Tibial nerve (tissue), 4 donors: ENCODE data around the gene AKT2. TPM values are rescaled to one million over a fixed set of nuclear protein-coding genes. Genes with fewer than 3 reads are reported as not detected.

ENCODE experiments used
- DNase-seq, 2 donors: peaks; one replicate each; pipeline ENCODE4 v3.0.0-alpha.2; 2019; ENCODE audit warnings: low spot score in 2 of 2
- H3K27ac ChIP-seq, 4 donors: fragments of 200-600 bp; sonication (generic) in 3 of 4; one replicate each; pipeline ENCODE4 v1.5.1; 2017 to 2019; ENCODE audit warnings: mild to moderate bottlenecking in 1 of 4
- H3K27me3 ChIP-seq, 2 donors: fragments of 200-600 bp; sonication (generic) in 1 of 2; one replicate each; pipeline versions ENCODE4 v1.5.1 to v1.6.0; 2017 to 2019
- H3K36me3 ChIP-seq, 3 donors: fragments of 200-600 bp; sonication (generic); one replicate each; pipeline ENCODE4 v1.5.1; 2018 to 2019
- H3K4me1 ChIP-seq, 4 donors: fragments of 200-600 bp; sonication (generic) in 3 of 4; one replicate each; pipeline ENCODE4 v1.5.1; 2017 to 2019
- H3K4me3 ChIP-seq, 4 donors: fragments of 200-600 bp; sonication (generic) in 3 of 4; one replicate each; pipeline ENCODE4 v1.5.1; 2017 to 2019; ENCODE audit warnings: mild to moderate bottlenecking in 1 of 4, moderate library complexity in 1 of 4
- H3K9me3 ChIP-seq, 4 donors: fragments of 200-600 bp; sonication (generic) in 3 of 4; one replicate each; pipeline ENCODE4 v1.5.1; 2017 to 2019
- CTCF ChIP-seq, 5 experiments: fragments of 200-600 bp in 3 of 5; fragments of 450-650 bp in 2 of 5; sonication (generic) in 3 of 5; IDR thresholded peaks; one replicate each; pipeline ENCODE4 v1.5.1; 2016 to 2019; ENCODE audit warnings: antibody characterized with exemption in 5 of 5, mild to moderate bottlenecking in 3 of 5, moderate library complexity in 2 of 5
- EP300 ChIP-seq, 2 donors: sonication (generic); formaldehyde crosslinking; IDR thresholded peaks; one replicate each; pipeline ENCODE4 v1.6.1; 2017; ENCODE audit warnings: antibody characterized with exemption in 2 of 2, mild to moderate bottlenecking in 1 of 2
- POLR2A ChIP-seq, 2 donors: fragments of 450-650 bp; IDR thresholded peaks; one replicate each; pipeline ENCODE4 v1.6.1; 2017; ENCODE audit warnings: antibody characterized with exemption in 2 of 2, mild to moderate bottlenecking in 2 of 2, moderate library complexity in 2 of 2
- WGBS, 2 donors: methylation state at CpG; one replicate each; pipeline ENCODE4 v1.1.5; 2018; 5-methylcytosine and 5-hydroxymethylcytosine counted together
- total RNA-seq, 4 donors: library from RNA; depleted of rRNA; stranded (reverse); fragments of >200 nt; gene quantifications; one replicate each; pipeline ENCODE4 v1.1.0, GENCODE V29; 2016

Gene AKT2
- total RNA-seq, 4 donors from 2014 or later, result 93.3 to 161 (median 121) TPM

GRCh38 chr19:40323705-40324104 is 38.6 kb upstream of the AKT2 start:
- TF ChIP-seq EP300 (IDR thresholded peaks at IDR 0.05), result no peak
- TF ChIP-seq POLR2A (IDR thresholded peaks at IDR 0.05), result no peak
- TF ChIP-seq CTCF (IDR thresholded peaks at IDR 0.05), result no peak
- peaks cover 0 to 93% (median 26%) of the 10 kb centered on the region in 3 donors for H3K36me3 ChIP-seq
- H3K4me3 ChIP-seq, result no peak overlapping the region
- no peaks in the 10 kb centered on the region for H3K9me3 ChIP-seq
- H3K27me3 ChIP-seq, result no peaks in the 10 kb centered on the region
- 88 to 92% methylated on average over 13 of the region's 13 CpGs for WGBS, 2 donors
- DNase-seq, result no peak
- no peak overlapping the region for H3K27ac ChIP-seq
- no peaks in the 10 kb centered on the region for H3K4me1 ChIP-seq

- no peaks in the 10 kb centered on the region for H3K27me3 ChIP-seq
- DNase-seq, result no peak
- no peak overlapping the region for H3K27ac ChIP-seq
Measured at GRCh38 chr19:40322951-40323615, 37.9 kb upstream of the AKT2 start.

GRCh38 chr19:40322271-40322610 is 37.1 kb upstream of the AKT2 start:
- H3K27me3 ChIP-seq, result no peaks in the 10 kb centered on the region
- no peaks in the 10 kb centered on the region for H3K4me1 ChIP-seq
- WGBS, 2 donors, result 82 to 95% methylated on average over 7 of the region's 7 CpGs
- no peak for DNase-seq
- H3K9me3 ChIP-seq, result no peaks in the 10 kb centered on the region
- H3K36me3 ChIP-seq, result peaks cover 0 to 90% (median 22%) of the 10 kb centered on the region in 3 donors
- H3K4me3 ChIP-seq, result no peak overlapping the region
- H3K27ac ChIP-seq, result no peak overlapping the region
- TF ChIP-seq EP300 (IDR thresholded peaks at IDR 0.05) (no peak), POLR2A (IDR thresholded peaks at IDR 0.05) (no peak)

More at GRCh38 chr19:40322951-40323615, 37.9 kb upstream of the AKT2 start:
- TF ChIP-seq EP300 (IDR thresholded peaks at IDR 0.05) (no peak), POLR2A (IDR thresholded peaks at IDR 0.05) (no peak), CTCF (IDR thresholded peaks at IDR 0.05) (no peak)
- WGBS, 2 donors, result 89 to 91% methylated on average over 13 to 15 of the region's 15 CpGs
- Histone ChIP-seq H3K4me3 (no peak overlapping the region), H3K4me1 (no peaks in the 10 kb centered on the region), H3K9me3 (no peaks in the 10 kb centered on the region), H3K36me3 (peaks cover 0 to 93% (median 26%) of the 10 kb centered on the region in 3 donors)

- Histone ChIP-seq H3K4me1 (no peaks in the 10 kb centered on the region), H3K27ac (no peak overlapping the region), H3K9me3 (no peaks in the 10 kb centered on the region), H3K4me3 (no peak overlapping the region), H3K27me3 (no peaks in the 10 kb centered on the region), H3K36me3 (peaks cover 0 to 87% (median 22%) of the 10 kb centered on the region in 3 donors)
- no peak for TF ChIP-seq EP300 (IDR thresholded peaks at IDR 0.05)
- no peak for TF ChIP-seq POLR2A (IDR thresholded peaks at IDR 0.05)
- no peak for TF ChIP-seq CTCF (IDR thresholded peaks at IDR 0.05)
- no peak for DNase-seq
- 90 to 98% methylated on average over 17 to 26 of the region's 27 CpGs for WGBS, 2 donors
Measured at GRCh38 chr19:40321566-40322270, 36.6 kb upstream of the AKT2 start.

GRCh38 chr19:40321076-40321475 is 35.9 kb upstream of the AKT2 start:
- DNase-seq, result no peak
- H3K9me3 ChIP-seq, result no peaks in the 10 kb centered on the region
- no peak overlapping the region for H3K4me3 ChIP-seq
- peaks cover 0 to 80% (median 18%) of the 10 kb centered on the region in 3 donors for H3K36me3 ChIP-seq
- WGBS, 2 donors, result 94 to 96% methylated on average over 18 of the region's 18 CpGs
- no peaks in the 10 kb centered on the region for H3K27me3 ChIP-seq
- H3K4me1 ChIP-seq, result no peaks in the 10 kb centered on the region
- no peak overlapping the region for H3K27ac ChIP-seq
- TF ChIP-seq CTCF (IDR thresholded peaks at IDR 0.05) (no peak), POLR2A (IDR thresholded peaks at IDR 0.05) (no peak), EP300 (IDR thresholded peaks at IDR 0.05) (no peak)
